ENCODE measurements around the gene ABITRAM. TPM values are rescaled to one million over a fixed set of nuclear protein-coding genes. Genes with fewer than 3 reads are reported as not detected.
A peak's percentile ranks its signal among the peaks of the same experiment; 100 is the strongest.

The ABITRAM gene
- total and polyA plus RNA-seq, 2 of the 13 experiments (the other 11 are each of a cell fraction or from before 2014, with no cell fraction given): 10.2 to 21.6 TPM

GRCh38 chr9:108894225-108894997, 39.8 kb upstream of the ABITRAM start (continued):
- TF ChIP-seq, protein P1, sequence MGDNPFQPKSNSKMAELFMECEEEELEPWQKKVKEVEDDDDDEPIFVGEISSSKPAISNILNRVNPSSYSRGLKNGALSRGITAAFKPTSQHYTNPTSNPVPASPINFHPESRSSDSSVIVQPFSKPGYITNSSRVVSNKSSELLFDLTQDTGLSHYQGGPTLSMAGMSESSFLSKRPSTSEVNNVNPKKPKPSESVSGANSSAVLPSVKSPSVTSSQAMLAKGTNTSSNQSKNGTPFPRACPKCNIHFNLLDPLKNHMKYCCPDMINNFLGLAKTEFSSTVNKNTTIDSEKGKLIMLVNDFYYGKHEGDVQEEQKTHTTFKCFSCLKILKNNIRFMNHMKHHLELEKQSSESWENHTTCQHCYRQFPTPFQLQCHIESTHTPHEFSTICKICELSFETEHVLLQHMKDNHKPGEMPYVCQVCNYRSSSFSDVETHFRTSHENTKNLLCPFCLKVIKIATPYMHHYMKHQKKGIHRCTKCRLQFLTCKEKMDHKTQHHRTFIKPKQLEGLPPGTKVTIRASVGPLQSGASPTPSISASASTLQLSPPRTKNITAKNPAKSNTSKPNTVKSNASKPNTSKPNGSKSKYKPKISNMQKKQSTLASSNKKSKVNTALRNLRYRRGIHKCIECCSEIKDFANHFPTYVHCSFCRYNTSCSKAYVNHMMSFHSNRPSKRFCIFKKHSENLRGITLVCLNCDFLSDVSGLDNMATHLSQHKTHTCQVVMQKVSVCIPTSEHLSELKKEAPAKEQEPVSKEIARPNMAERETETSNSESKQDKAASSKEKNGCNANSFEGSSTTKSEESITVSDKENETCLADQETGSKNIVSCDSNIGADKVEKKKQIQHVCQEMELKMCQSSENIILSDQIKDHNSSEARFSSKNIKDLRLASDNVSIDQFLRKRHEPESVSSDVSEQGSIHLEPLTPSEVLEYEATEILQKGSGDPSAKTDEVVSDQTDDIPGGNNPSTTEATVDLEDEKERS (CRISPR knock-in tag; IDR thresholded peaks at IDR 0.05): no peak
- TF ChIP-seq KMT2A (CRISPR knock-in tag; IDR thresholded peaks at IDR 0.05) (peak; percentile 33; the same call in 1 of the 2 replicates), ERF (CRISPR knock-in tag; IDR thresholded peaks at IDR 0.05) (peak; percentile 44; the same call in 1 of the 2 replicates), CHD4 (IDR thresholded peaks at IDR 0.05; ENCODE audit: borderline replicate concordance, low read length) (0 out of 2 replicates have a peak, but pooled peaks have one; percentile 60), NFYB (CRISPR knock-in tag; IDR thresholded peaks at IDR 0.05) (no peak), ZC3H4 (CRISPR knock-in tag; IDR thresholded peaks at IDR 0.05; ENCODE audit: borderline replicate concordance) (no peak), ZSCAN25 (CRISPR knock-in tag; IDR thresholded peaks at IDR 0.05) (no peak), CREM (IDR thresholded peaks at IDR 0.05) (peak; percentile 90), CREM (CRISPR knock-in tag; IDR thresholded peaks at IDR 0.05) (no peak), PHF21A (CRISPR knock-in tag; IDR thresholded peaks at IDR 0.05) (peak; percentile 73; the same call in 1 of the 2 replicates), MED13 (CRISPR knock-in tag; IDR thresholded peaks at IDR 0.05) (peak; percentile 99), ZNF333 (CRISPR knock-in tag; IDR thresholded peaks at IDR 0.05; ENCODE audit: borderline replicate concordance) (no peak), GABPA (IDR thresholded peaks at IDR 0.05; ENCODE audit: low read depth, low read length) (no peak), GABPA (CRISPR knock-in tag; IDR thresholded peaks at IDR 0.05; ENCODE audit: low read depth) (0 out of 2 replicates have a peak, but pooled peaks have one; percentile 18), ZNF629 (CRISPR knock-in tag; conservative IDR thresholded peaks at IDR 0.05) (no peak), SP2 (CRISPR knock-in tag; IDR thresholded peaks at IDR 0.05) (no peak), AKNA (CRISPR knock-in tag; IDR thresholded peaks at IDR 0.05; ENCODE audit: borderline replicate concordance) (no peak; the same call in 1 of the 2 replicates), ETV5 (CRISPR knock-in tag; IDR thresholded peaks at IDR 0.05; ENCODE audit: borderline replicate concordance) (peak; percentile 66; the same call in 1 of the 2 replicates), PRPF4 (IDR thresholded peaks at IDR 0.05; ENCODE audit: low read depth, low read length, poor library complexity, severe bottlenecking) (no peak)
- TF ChIP-seq, protein P2, sequence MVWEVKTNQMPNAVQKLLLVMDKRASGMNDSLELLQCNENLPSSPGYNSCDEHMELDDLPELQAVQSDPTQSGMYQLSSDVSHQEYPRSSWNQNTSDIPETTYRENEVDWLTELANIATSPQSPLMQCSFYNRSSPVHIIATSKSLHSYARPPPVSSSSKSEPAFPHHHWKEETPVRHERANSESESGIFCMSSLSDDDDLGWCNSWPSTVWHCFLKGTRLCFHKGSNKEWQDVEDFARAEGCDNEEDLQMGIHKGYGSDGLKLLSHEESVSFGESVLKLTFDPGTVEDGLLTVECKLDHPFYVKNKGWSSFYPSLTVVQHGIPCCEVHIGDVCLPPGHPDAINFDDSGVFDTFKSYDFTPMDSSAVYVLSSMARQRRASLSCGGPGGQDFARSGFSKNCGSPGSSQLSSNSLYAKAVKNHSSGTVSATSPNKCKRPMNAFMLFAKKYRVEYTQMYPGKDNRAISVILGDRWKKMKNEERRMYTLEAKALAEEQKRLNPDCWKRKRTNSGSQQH (CRISPR knock-in tag; IDR thresholded peaks at IDR 0.05; ENCODE audit: low read depth): 0 out of 2 replicates have a peak, but pooled peaks have one; percentile 21
